ENCODE results near the gene PCGF3. TPM values are rescaled to one million over a fixed set of nuclear protein-coding genes. Genes with fewer than 3 reads are reported as not detected.
"Not testable (repeated sequence)": the region's sequence is repeated elsewhere in the genome, so short reads cannot be mapped to it uniquely, and the experiment has no call there.

The PCGF3 gene
- polyA plus RNA-seq, 1 experiment, result 37.2 TPM

DNA sequence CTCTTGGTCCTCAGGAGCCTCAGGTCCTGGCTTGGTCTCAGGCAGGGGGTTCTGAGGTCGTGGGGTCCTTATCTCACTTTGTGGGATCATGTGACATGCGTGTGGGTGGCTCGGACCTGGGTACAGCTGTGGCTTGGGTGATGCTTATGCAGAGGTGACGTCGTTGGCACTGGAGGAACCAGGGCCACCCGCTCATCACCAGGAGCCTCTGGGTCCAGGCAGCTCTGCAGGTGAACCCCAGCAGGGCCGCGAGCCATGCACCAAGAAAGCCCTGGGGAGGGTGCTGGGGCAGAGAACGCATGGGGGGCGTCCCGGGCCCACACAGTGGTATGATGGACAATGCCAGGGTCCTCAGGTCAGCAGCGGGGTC, 40.3 kb upstream of the PCGF3 start:
- no peak overlapping the region for H3K27ac ChIP-seq (ENCODE audit: low read depth, low read length)
- POLR2A ChIA-PET, result interaction anchor here (0.6 kb wide), 1 partner anchor 21 kb away, joined by 3 read pairs; no protein-coding TSS in a partner anchor
- no peak overlapping the region for H3K4me3 ChIP-seq (ENCODE audit: low read depth, low read length)
- DNase-seq (ENCODE audit: low read depth, low spot score), result no peak
- peaks cover 29% of the 10 kb centered on the region for H3K9me3 ChIP-seq (ENCODE audit: control insufficient read depth, insufficient read depth, low read length)
- peaks cover 9% of the 10 kb centered on the region for H3K27me3 ChIP-seq (ENCODE audit: control insufficient read depth, insufficient read depth, low read length)
- TF ChIP-seq, protein P1, sequence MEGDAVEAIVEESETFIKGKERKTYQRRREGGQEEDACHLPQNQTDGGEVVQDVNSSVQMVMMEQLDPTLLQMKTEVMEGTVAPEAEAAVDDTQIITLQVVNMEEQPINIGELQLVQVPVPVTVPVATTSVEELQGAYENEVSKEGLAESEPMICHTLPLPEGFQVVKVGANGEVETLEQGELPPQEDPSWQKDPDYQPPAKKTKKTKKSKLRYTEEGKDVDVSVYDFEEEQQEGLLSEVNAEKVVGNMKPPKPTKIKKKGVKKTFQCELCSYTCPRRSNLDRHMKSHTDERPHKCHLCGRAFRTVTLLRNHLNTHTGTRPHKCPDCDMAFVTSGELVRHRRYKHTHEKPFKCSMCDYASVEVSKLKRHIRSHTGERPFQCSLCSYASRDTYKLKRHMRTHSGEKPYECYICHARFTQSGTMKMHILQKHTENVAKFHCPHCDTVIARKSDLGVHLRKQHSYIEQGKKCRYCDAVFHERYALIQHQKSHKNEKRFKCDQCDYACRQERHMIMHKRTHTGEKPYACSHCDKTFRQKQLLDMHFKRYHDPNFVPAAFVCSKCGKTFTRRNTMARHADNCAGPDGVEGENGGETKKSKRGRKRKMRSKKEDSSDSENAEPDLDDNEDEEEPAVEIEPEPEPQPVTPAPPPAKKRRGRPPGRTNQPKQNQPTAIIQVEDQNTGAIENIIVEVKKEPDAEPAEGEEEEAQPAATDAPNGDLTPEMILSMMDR (IDR thresholded peaks at IDR 0.05; ENCODE audit: low read depth, low read length), result no peak
- CTCF ChIA-PET, result interaction anchor here (1.0 kb wide), 1 partner anchor 9 kb away, joined by 3 read pairs; the partner anchor contains the start of gene ATP5ME

DNA sequence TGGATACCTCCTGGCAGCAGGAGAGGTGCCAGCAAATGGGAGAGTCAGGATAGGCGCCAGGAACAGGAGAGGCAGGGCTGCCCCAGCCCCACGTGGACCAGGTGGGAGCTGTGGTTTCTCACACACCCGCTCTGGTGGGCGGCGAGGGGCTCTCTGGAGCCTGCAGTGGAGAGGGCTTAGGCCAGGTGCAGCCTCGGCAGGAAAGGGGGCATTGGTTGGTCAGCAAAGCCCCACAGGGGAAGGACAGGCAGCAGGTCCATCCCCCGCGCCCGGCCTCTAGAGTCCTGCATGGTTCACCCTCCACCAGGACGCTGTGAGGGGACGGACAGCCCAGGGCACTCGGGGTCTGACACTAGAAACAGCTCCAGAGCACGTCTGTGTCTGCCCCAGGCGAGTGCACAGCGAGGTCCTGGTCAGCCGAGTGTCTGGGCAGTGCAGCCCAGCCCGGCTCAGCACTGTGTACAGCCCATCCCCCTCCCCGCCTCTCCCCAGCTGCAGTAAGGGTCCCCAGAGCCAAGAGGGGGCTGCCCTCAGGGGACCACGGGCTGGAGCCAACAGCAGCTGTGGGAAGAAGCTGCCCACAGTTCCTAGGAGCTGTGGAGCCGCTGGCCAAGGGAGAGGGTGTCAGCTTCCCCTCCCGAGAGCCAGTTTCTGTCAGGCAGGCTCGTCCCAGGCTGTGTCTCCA, 39.7 kb upstream of the PCGF3 start:
- POLR2A ChIA-PET, result interaction anchor here (0.7 kb wide), 1 partner anchor 8 kb away, joined by 3 read pairs; the partner anchor contains the start of genes ATP5ME and MYL5
- CTCF ChIA-PET, result no interaction called here
- Histone ChIP-seq H3K4me3 (ENCODE audit: low read depth, low read length) (no peak overlapping the region), H3K9me3 (ENCODE audit: control insufficient read depth, insufficient read depth, low read length) (peaks cover 26% of the 10 kb centered on the region; the same call in 1 of the 2 replicates), H3K27ac (ENCODE audit: low read depth, low read length) (no peak overlapping the region), H3K27me3 (ENCODE audit: control insufficient read depth, insufficient read depth, low read length) (peaks cover 9% of the 10 kb centered on the region)
- TF ChIP-seq, protein P1 (IDR thresholded peaks at IDR 0.05; ENCODE audit: low read depth, low read length), result no peak
- DNase-seq (ENCODE audit: low read depth, low spot score), result no peak

DNA sequence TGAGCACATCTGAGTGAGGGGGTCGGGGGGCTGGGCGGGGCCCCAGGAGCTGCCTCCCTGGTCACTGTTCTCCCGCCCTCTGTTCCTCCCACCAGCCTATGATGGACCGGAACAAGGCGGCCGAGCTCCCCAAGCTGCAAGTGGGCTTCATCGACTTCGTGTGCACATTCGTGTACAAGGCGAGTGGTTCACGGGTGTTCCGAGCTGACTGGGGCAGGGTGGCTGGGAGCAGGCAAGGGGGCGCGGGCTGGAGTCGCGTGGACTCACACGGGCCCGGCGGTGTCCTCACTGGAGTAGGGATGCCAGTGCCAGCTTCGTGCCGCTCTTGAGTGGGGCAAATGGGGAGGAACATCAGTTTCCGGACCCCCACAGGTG, 39.2 kb upstream of the PCGF3 start:
- Histone ChIP-seq H3K9me3 (ENCODE audit: control insufficient read depth, insufficient read depth, low read length) (peaks cover 23% of the 10 kb centered on the region; the same call in 1 of the 2 replicates), H3K4me3 (ENCODE audit: low read depth, low read length) (no peak overlapping the region), H3K27ac (ENCODE audit: low read depth, low read length) (no peak overlapping the region), H3K27me3 (ENCODE audit: control insufficient read depth, insufficient read depth, low read length) (peaks cover 9% of the 10 kb centered on the region)
- TF ChIP-seq, protein P1 (IDR thresholded peaks at IDR 0.05; ENCODE audit: low read depth, low read length), result no peak
- CTCF ChIA-PET, result no interaction called here
- no peak for DNase-seq (ENCODE audit: low read depth, low spot score)
- POLR2A ChIA-PET, result interaction anchor here (0.7 kb wide), 1 partner anchor 8 kb away, joined by 3 read pairs; the partner anchor contains the start of genes ATP5ME and MYL5

DNA sequence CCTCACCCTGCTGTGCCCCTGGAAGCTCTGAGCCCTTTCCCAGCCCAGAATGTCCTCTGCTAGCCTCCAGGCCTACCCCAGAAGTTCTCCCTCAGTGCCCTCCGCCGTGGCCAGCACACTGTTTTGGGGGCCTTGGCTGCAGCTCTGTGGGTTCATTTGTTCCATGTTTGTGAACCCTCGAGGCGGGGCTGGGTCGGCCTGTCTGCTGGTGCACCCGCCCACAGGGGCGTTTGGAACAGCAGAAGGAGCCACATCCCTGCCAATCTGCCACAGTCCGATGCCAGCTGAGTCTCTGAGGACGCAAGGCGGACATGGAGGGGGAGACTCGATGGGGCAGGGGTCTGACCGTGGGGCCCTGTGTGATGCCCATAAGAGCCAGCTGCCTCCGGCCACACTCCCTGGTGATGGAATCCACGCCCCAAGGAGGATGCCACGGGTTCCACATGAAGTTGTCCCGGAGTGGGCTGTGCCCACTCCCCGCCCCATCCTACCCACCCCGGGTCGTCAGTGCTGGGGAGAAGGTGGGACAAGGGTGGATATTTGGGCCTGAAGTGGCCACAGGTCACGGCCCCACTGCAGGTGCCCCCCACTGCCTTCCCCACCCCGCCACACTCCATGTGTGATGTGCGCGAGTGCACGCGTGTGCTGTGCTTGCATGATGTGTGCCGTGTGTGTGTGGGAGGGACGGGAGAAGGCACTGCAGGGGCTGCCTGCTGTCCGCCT, 38.6 kb upstream of the PCGF3 start:
- Histone ChIP-seq H3K27me3 (ENCODE audit: control insufficient read depth, insufficient read depth, low read length) (peaks cover 9% of the 10 kb centered on the region), H3K4me3 (ENCODE audit: low read depth, low read length) (no peak overlapping the region), H3K27ac (ENCODE audit: low read depth, low read length) (no peak overlapping the region), H3K9me3 (ENCODE audit: control insufficient read depth, insufficient read depth, low read length) (peaks cover 18% of the 10 kb centered on the region; the same call in 1 of the 2 replicates)
- ChIA-PET CTCF (no interaction called here), POLR2A (no interaction called here)
- TF ChIP-seq, protein P1 (IDR thresholded peaks at IDR 0.05; ENCODE audit: low read depth, low read length), result no peak
- DNase-seq (ENCODE audit: low read depth, low spot score), result no peak

DNA sequence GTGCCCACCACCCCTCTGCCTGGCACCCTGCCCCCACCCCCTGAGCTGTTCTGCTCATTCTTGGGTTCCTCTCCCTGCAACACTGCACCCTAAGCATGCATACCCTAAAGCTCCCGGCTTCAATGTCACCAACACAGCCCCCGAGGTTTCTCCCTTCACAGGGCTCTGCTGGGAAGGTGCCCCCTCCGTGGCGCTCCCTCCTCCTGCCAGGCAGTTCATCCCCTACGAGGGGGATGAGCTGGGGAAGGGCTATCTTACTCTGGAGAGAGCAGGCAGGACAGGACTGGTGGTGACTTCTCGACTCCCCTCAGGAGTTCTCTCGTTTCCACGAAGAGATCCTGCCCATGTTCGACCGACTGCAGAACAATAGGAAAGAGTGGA, 38.1 kb upstream of the PCGF3 start:
- CTCF ChIA-PET, result no interaction called here
- no peak for DNase-seq (ENCODE audit: low read depth, low spot score)
- Histone ChIP-seq H3K27ac (ENCODE audit: low read depth, low read length) (no peak overlapping the region), H3K27me3 (ENCODE audit: control insufficient read depth, insufficient read depth, low read length) (peaks cover 9% of the 10 kb centered on the region), H3K4me3 (ENCODE audit: low read depth, low read length) (no peak overlapping the region), H3K9me3 (ENCODE audit: control insufficient read depth, insufficient read depth, low read length) (peaks cover 13% of the 10 kb centered on the region; the same call in 1 of the 2 replicates)
- TF ChIP-seq, protein P1 (IDR thresholded peaks at IDR 0.05; ENCODE audit: low read depth, low read length), result no peak
- POLR2A ChIA-PET, result no interaction called here

DNA sequence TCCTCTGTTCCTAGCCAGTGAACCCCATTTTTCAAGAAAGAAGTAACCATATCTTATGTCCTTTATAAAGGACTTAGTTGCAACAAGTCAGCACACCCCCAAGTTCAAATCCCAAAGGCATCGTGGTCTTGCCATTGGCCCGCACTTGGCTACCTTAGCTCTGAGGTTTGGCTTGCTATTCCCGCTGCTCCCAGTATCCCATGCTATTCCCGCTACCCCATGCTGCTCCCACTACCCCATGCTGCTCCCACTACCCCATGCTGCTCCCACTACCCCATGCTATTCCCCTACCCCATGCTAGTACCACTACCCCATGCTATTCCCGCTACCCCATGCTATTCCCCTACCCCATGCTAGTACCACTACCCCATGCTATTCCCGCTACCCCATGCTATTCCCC, 37.4 kb upstream of the PCGF3 start:
- DNase-seq (ENCODE audit: low read depth, low spot score); H3K27me3 ChIP-seq (ENCODE audit: control insufficient read depth, insufficient read depth, low read length); H3K9me3 ChIP-seq (ENCODE audit: control insufficient read depth, insufficient read depth, low read length); CTCF ChIA-PET; POLR2A ChIA-PET; H3K27ac ChIP-seq (ENCODE audit: low read depth, low read length); H3K4me3 ChIP-seq (ENCODE audit: low read depth, low read length): not testable (repeated sequence)

DNA sequence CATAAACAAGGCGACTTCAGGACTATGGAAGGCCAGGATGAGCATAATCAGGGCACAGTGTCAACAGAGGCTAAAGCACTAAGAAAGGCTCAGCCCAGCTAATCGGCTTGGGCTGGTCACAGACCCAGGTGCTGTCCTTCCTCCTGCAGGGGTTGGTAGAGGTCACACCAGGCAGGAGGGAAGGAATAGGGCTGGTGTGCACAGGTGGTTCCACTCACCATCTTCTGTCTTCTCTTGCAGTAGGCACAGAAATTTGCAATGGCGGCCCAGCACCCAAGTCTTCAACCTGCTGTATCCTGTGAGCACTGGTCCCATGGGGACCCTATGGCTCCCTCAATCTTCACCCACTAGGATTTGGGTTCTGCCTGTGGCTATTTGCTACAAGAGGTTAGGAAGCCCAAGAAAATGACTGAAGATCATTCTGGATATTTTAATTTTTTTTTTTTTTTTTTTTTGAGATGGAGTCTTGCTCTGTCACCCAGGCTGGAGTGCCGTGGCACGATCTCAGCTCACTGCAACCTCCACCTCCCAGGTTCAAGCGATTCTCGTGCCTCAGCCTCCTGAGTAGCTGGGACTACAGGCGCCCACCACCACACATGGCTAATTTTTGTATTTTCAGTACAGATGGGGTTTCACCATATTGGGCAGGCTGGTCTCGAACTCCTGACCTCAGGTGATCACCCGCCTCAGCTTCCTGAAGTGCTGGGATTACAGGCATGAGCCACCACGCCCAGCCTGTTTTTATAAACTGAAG, 35.6 kb upstream of the PCGF3 start:
- CTCF ChIA-PET; H3K4me3 ChIP-seq (ENCODE audit: low read depth, low read length); POLR2A ChIA-PET: not testable (repeated sequence)

More for the DNA sequence above, 35.6 kb upstream of the PCGF3 start:
- H3K9me3 ChIP-seq (ENCODE audit: control insufficient read depth, insufficient read depth, low read length); H3K27ac ChIP-seq (ENCODE audit: low read depth, low read length); H3K27me3 ChIP-seq (ENCODE audit: control insufficient read depth, insufficient read depth, low read length); DNase-seq (ENCODE audit: low read depth, low spot score): not testable (repeated sequence)

All from AG04450 (cell line).